PC-3 (cell line): ENCODE results near the gene CMKLR1. TPM values are rescaled to one million over a fixed set of nuclear protein-coding genes. Genes with fewer than 3 reads are reported as not detected.

Source experiments
- ATAC-seq: fragments of 200-7000 bp; cut with Tn5 transposase; 2 replicates; pipeline ENCODE4 v1.9.1; 2020; ENCODE audit warnings: mild to moderate bottlenecking, moderate library complexity
- BruUV-seq: library from RNA; stranded (reverse); fragments of 400-500 nt; replicated peaks from 2 replicates; lab custom pipeline; 2021; lab: Mats Ljungman, UMichigan
- CTCF ChIA-PET: fragments of 300-600 bp; sonication (Branson Sonifier 250); formaldehyde crosslinking; loops from one replicate; lab custom pipeline; 2022; ENCODE audit warnings: antibody characterized with exemption; lab: Charles Lee
- POLR2A ChIA-PET: fragments of 300-600 bp; sonication (Branson Sonifier 250); formaldehyde crosslinking; loops from one replicate; lab custom pipeline; 2022; ENCODE audit warnings: antibody characterized with exemption; ENCODE audit not compliant: unreplicated experiment; lab: Charles Lee
- DNase-seq: peaks from one replicate; pipeline ENCODE4 v3.0.0-alpha.2; 2015
- H2AFZ ChIP-seq: fragments of 300-600 bp; sonication (generic); 2 replicates; pipeline ENCODE4 v1.6.0; 2016; ENCODE audit warnings: antibody characterized with exemption, low read length
- H3F3A ChIP-seq: fragments of 300-600 bp; sonication (generic); one replicate; pipeline ENCODE4 v1.6.0; 2017; ENCODE audit warnings: antibody characterized with exemption, low read length, control low read depth, mild to moderate bottlenecking; ENCODE audit not compliant: unreplicated experiment
- H3K27ac ChIP-seq: fragments of 300-600 bp; sonication (generic); 2 replicates; pipeline ENCODE4 v1.5.1; 2016; ENCODE audit warnings: mild to moderate bottlenecking, low read length
- H3K27me3 ChIP-seq: fragments of 300-600 bp; sonication (generic); 2 replicates; pipeline ENCODE4 v1.6.1; 2016; ENCODE audit warnings: low read length, mixed read lengths
- H3K36me3 ChIP-seq: fragments of 300-600 bp; sonication (generic); 2 replicates; pipeline ENCODE4 v1.6.1; 2016; ENCODE audit warnings: low read depth, mixed run types, low read length, mixed read lengths
- H3K4me1 ChIP-seq: fragments of 300-600 bp; sonication (generic); 2 replicates; pipeline ENCODE4 v1.5.1; 2016; ENCODE audit warnings: low read length; ENCODE audit not compliant: insufficient read depth
- H3K4me2 ChIP-seq: fragments of 300-600 bp; sonication (generic); 2 replicates; pipeline ENCODE4 v1.6.0; 2016; ENCODE audit warnings: low read length
- H3K4me3 ChIP-seq: fragments of 300-600 bp; sonication (generic); 2 replicates; pipeline ENCODE4 v1.5.1; 2016; ENCODE audit warnings: mild to moderate bottlenecking, low read length, mixed read lengths
- H3K79me2 ChIP-seq: fragments of 300-600 bp; sonication (generic); 2 replicates; pipeline ENCODE4 v1.6.1; 2017; ENCODE audit warnings: low read length, mixed read lengths
- H3K9ac ChIP-seq: fragments of 300-600 bp; sonication (generic); 2 replicates; pipeline ENCODE4 v1.6.0; 2016; ENCODE audit warnings: mild to moderate bottlenecking, low read length
- H3K9me2 ChIP-seq: fragments of 300-600 bp; sonication (generic); replicated peaks from 2 replicates; pipeline ENCODE4 v1.6.1; 2016; ENCODE audit warnings: mixed run types, low read length, mixed read lengths
- H3K9me3 ChIP-seq: fragments of 300-600 bp; sonication (generic); 2 replicates; pipeline ENCODE4 v1.6.1; 2016; ENCODE audit warnings: low read length, mixed read lengths
- H4K20me1 ChIP-seq: fragments of 300-600 bp; sonication (generic); 2 replicates; pipeline ENCODE4 v1.6.1; 2016; ENCODE audit warnings: low read length, mixed read lengths
- EZH2 ChIP-seq: fragments of 300-600 bp; sonication (generic); IDR thresholded peaks from one replicate; pipeline ENCODE4 v1.6.1; 2017; ENCODE audit warnings: antibody characterized with exemption, mild to moderate bottlenecking, low read length; ENCODE audit not compliant: unreplicated experiment
- EZH2phosphoT487 ChIP-seq: fragments of 300-600 bp; sonication (generic); IDR thresholded peaks from 2 replicates; pipeline ENCODE4 v1.6.1; 2018; ENCODE audit warnings: mild to moderate bottlenecking, antibody characterized with exemption, low read length, borderline replicate concordance
- intact Hi-C: fragments of 100-400 bp; cut with micrococcal nuclease; formaldehyde crosslinking; loops from 2 replicates; pipeline ENCODE4 v1.9.0; 2023
- total RNA-seq: library from RNA; depleted of rRNA; stranded (reverse); fragments of >200 nt; gene quantifications from 2 replicates; pipeline ENCODE4 v1.2.3, GENCODE V29; 2014
- TF ChIP-seq, protein P1 (sequence below): fragments of 300-600 bp; sonication (generic); conservative IDR thresholded peaks from 2 replicates; pipeline ENCODE4 v1.5.1; 2017; ENCODE audit warnings: antibody characterized with exemption, low read depth, mild to moderate bottlenecking, low read length

CMKLR1 gene
- total RNA-seq, 1 experiment from 2014 or later: not detected

DNA sequence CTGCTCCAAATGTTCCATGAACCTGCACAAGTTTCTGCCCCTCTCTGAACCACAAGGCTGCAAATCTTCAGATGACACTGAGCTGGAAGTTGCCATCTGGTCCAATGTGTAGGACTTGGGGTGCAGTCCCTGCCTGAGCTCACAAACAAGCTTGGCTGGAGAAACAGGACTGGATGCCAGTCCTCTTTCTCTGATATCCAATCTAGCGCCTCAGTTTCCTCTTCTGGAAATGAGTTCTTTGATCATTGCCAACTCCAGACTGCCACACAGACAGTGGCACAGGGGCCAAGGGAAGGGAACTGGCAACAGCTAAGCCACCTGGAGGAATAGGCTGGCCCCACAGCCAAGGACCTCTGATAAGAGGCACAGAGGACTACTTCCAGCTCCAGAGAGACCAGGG is 15.5 kb downstream of the CMKLR1 start:
- Histone ChIP-seq H3K27ac (no peak overlapping the region), H3K9me3 (no peaks in the 10 kb centered on the region), H3K27me3 (peaks cover 82% of the 10 kb centered on the region), H3K9me2 (no peaks in the 10 kb centered on the region), H3K36me3 (no peaks in the 10 kb centered on the region), H3K4me3 (no peak overlapping the region), H3K4me2 (no peak overlapping the region), H3K9ac (no peak overlapping the region), H3K79me2 (no peaks in the 10 kb centered on the region), H3K4me1 (no peaks in the 10 kb centered on the region), H3F3A (no peaks in the 10 kb centered on the region), H4K20me1 (no peaks in the 10 kb centered on the region), H2AFZ (no peak overlapping the region)
- DNase-seq (no peak), ATAC-seq (no peak)
- POLR2A ChIA-PET: no interaction called here
- intact Hi-C loops: no loop called here
- TF ChIP-seq, protein P1, sequence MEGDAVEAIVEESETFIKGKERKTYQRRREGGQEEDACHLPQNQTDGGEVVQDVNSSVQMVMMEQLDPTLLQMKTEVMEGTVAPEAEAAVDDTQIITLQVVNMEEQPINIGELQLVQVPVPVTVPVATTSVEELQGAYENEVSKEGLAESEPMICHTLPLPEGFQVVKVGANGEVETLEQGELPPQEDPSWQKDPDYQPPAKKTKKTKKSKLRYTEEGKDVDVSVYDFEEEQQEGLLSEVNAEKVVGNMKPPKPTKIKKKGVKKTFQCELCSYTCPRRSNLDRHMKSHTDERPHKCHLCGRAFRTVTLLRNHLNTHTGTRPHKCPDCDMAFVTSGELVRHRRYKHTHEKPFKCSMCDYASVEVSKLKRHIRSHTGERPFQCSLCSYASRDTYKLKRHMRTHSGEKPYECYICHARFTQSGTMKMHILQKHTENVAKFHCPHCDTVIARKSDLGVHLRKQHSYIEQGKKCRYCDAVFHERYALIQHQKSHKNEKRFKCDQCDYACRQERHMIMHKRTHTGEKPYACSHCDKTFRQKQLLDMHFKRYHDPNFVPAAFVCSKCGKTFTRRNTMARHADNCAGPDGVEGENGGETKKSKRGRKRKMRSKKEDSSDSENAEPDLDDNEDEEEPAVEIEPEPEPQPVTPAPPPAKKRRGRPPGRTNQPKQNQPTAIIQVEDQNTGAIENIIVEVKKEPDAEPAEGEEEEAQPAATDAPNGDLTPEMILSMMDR: no peak
- no peak for TF ChIP-seq EZH2phosphoT487
- no peak for TF ChIP-seq EZH2
- BruUV-seq: no TSS peak
- CTCF ChIA-PET: no interaction called here

DNA sequence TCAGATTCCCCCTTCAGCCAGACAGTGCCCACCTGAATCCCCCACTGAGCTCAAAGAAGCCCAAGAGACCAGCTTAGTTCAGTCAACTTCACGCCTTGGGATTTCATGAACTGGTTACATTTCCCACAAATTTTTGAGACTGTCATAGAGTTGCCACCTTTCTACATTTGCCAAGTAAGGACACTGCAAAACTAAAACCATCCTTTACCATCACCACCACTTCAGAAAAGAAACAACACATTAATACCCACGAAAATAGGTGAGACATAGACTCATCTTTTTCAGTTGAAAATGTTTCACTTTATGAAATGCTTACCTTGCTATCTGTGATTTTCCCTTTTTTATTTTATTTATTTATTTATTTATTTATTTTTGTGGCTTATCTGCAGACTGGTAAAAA is 16.1 kb downstream of the CMKLR1 start:
- no peaks in the 10 kb centered on the region for H3K9me2 ChIP-seq
- H3K27me3 ChIP-seq: peaks cover 76% of the 10 kb centered on the region
- POLR2A ChIA-PET: no interaction called here
- ATAC-seq (no peak), DNase-seq (no peak)
- H3K4me3 ChIP-seq: no peak overlapping the region
- H2AFZ ChIP-seq: no peak overlapping the region
- CTCF ChIA-PET: no interaction called here
- intact Hi-C loops: no loop called here
- TF ChIP-seq EZH2 (no peak), EZH2phosphoT487 (no peak)
- TF ChIP-seq, protein P1: no peak
- H3K4me2 ChIP-seq: no peak overlapping the region
- no peaks in the 10 kb centered on the region for H3K36me3 ChIP-seq
- H3K4me1 ChIP-seq: no peaks in the 10 kb centered on the region
- no peaks in the 10 kb centered on the region for H4K20me1 ChIP-seq
- H3K9me3 ChIP-seq: no peaks in the 10 kb centered on the region
- H3K9ac ChIP-seq: no peak overlapping the region
- no peak overlapping the region for H3K27ac ChIP-seq
- no peaks in the 10 kb centered on the region for H3F3A ChIP-seq
- H3K79me2 ChIP-seq: no peaks in the 10 kb centered on the region
- no TSS peak for BruUV-seq

DNA sequence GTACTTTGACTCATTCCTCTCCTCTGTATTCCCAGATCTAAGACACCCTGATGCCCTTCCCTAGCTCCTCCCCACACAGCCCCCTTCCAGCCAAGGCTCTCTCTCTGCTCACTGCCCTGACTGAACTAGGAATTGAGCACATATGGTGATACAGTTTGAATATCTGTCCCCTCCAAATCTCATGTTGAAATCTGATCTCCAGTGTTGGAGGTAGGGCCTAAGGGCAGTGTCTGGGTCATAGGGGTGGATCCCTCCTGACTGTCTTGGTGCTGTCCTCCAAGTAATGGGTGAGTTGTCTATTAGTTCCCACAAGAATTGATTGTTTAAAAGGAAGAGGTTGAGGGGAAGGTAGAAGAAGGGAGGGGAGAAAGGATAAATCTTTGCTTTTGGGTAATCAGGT is 17.4 kb downstream of the CMKLR1 start:
- no peak for ATAC-seq
- TF ChIP-seq EZH2 (no peak), EZH2phosphoT487 (no peak)
- TF ChIP-seq, protein P1: no peak
- H3K9me3 ChIP-seq: no peaks in the 10 kb centered on the region
- no peak overlapping the region for H3K9ac ChIP-seq
- H3K4me3 ChIP-seq: no peak overlapping the region
- CTCF ChIA-PET: no interaction called here
- H3K4me1 ChIP-seq: no peaks in the 10 kb centered on the region
- POLR2A ChIA-PET: no interaction called here
- no peaks in the 10 kb centered on the region for H3F3A ChIP-seq
- no peak overlapping the region for H2AFZ ChIP-seq
- H3K4me2 ChIP-seq: no peak overlapping the region
- no peaks in the 10 kb centered on the region for H3K9me2 ChIP-seq
- DNase-seq: no peak
- H3K79me2 ChIP-seq: no peaks in the 10 kb centered on the region
- no peaks in the 10 kb centered on the region for H3K36me3 ChIP-seq
- H3K27ac ChIP-seq: no peak overlapping the region
- intact Hi-C loops: no loop called here
- BruUV-seq: no TSS peak
- H3K27me3 ChIP-seq: peaks cover 63% of the 10 kb centered on the region
- no peaks in the 10 kb centered on the region for H4K20me1 ChIP-seq
